IPS-20b (cell line): ENCODE results near the gene USP21.

ENCODE experiments used
- H3K27ac ChIP-seq: one replicate; pipeline ENCODE4 v1.5.1; 2013; ENCODE audit warnings: low read length
- H3K27me3 ChIP-seq: 2 replicates; pipeline ENCODE4 v1.6.1; 2013; ENCODE audit warnings: mild to moderate bottlenecking, low read length, inconsistent platforms; ENCODE audit not compliant: insufficient read depth
- H3K36me3 ChIP-seq: 2 replicates; pipeline ENCODE4 v1.6.1; 2013; ENCODE audit warnings: low read depth, mild to moderate bottlenecking, inconsistent platforms, low read length, moderate library complexity; ENCODE audit not compliant: insufficient read depth
- H3K4me1 ChIP-seq: 2 replicates; pipeline ENCODE4 v1.6.1; 2013; ENCODE audit warnings: mild to moderate bottlenecking, control low read depth, inconsistent platforms, low read length, moderate library complexity; ENCODE audit not compliant: insufficient read depth
- H3K4me3 ChIP-seq: 2 replicates; pipeline ENCODE4 v1.5.1; 2013; ENCODE audit warnings: mild to moderate bottlenecking, low read length, inconsistent platforms
- H3K9ac ChIP-seq: 2 replicates; pipeline ENCODE4 v1.6.1; 2013; ENCODE audit warnings: low read depth, mild to moderate bottlenecking, inconsistent platforms, low read length, moderate library complexity
- H3K9me3 ChIP-seq: 2 replicates; pipeline ENCODE4 v1.6.1; 2013; ENCODE audit warnings: mild to moderate bottlenecking, low read depth, low read length, inconsistent platforms; ENCODE audit not compliant: insufficient read depth

USP21 gene

GRCh38 chr1:161162052-161162451, 2.8 kb downstream of the USP21 start:
- H3K36me3 ChIP-seq = peaks cover 52% of the 10 kb centered on the region
- H3K9me3 ChIP-seq = no peaks in the 10 kb centered on the region
- H3K4me3 ChIP-seq = no peak overlapping the region
- H3K4me1 ChIP-seq = no peaks in the 10 kb centered on the region
- no peak overlapping the region for H3K9ac ChIP-seq
- H3K27me3 ChIP-seq = no peaks in the 10 kb centered on the region
- H3K27ac ChIP-seq = no peak overlapping the region

GRCh38 chr1:161162806-161163205, 3.5 kb downstream of the USP21 start:
- Histone ChIP-seq H3K36me3 (peaks cover 45% of the 10 kb centered on the region), H3K9me3 (no peaks in the 10 kb centered on the region), H3K27me3 (no peaks in the 10 kb centered on the region), H3K4me3 (no peak overlapping the region), H3K9ac (no peak overlapping the region), H3K27ac (no peak overlapping the region), H3K4me1 (no peaks in the 10 kb centered on the region)

GRCh38 chr1:161163793-161164192, 4.5 kb downstream of the USP21 start:
- Histone ChIP-seq H3K27me3 (no peaks in the 10 kb centered on the region), H3K9me3 (no peaks in the 10 kb centered on the region), H3K36me3 (peaks cover 36% of the 10 kb centered on the region), H3K9ac (no peak overlapping the region), H3K4me1 (no peaks in the 10 kb centered on the region), H3K4me3 (no peak overlapping the region), H3K27ac (no peak overlapping the region)

GRCh38 chr1:161164901-161165610, 5.8 kb downstream of the USP21 start:
- no peaks in the 10 kb centered on the region for H3K27me3 ChIP-seq
- H3K4me3 ChIP-seq = peak overlapping the region; percentile 91
- no peak overlapping the region for H3K27ac ChIP-seq
- peaks cover 47% of the 10 kb centered on the region for H3K36me3 ChIP-seq
- H3K4me1 ChIP-seq = no peaks in the 10 kb centered on the region
- peak overlapping the region; percentile 71; the same call in 1 of the 2 replicates for H3K9ac ChIP-seq
- H3K9me3 ChIP-seq = no peaks in the 10 kb centered on the region

GRCh38 chr1:161165742-161166668, 6.7 kb downstream of the USP21 start, which contains the start of gene PPOX:
Gene PPOX, plus strand, starts transcription at chr1:161166426. Its CDS starts 422 bp downstream, at chr1:161166848.
- H3K4me3 ChIP-seq = peak within 1 kb of the TSS; percentile 91
- H3K36me3 ChIP-seq = peaks cover 56% of the 10 kb centered on the region
- no peaks in the 10 kb centered on the region for H3K27me3 ChIP-seq
- H3K27ac ChIP-seq = no peak within 1 kb of the TSS
- peak within 1 kb of the TSS; percentile 89 for H3K9ac ChIP-seq
- no peaks in the 10 kb centered on the region for H3K9me3 ChIP-seq
- no peaks in the 10 kb centered on the region for H3K4me1 ChIP-seq

- Histone ChIP-seq H3K4me1 (no peaks in the 10 kb centered on the region), H3K9me3 (no peaks in the 10 kb centered on the region), H3K27me3 (no peaks in the 10 kb centered on the region), H3K4me3 (peak overlapping the region; percentile 91), H3K36me3 (peaks cover 62% of the 10 kb centered on the region), H3K9ac (peak overlapping the region; percentile 89), H3K27ac (no peak overlapping the region)
Measured at GRCh38 chr1:161166669-161167548, 7.6 kb downstream of the USP21 start.

GRCh38 chr1:161168906-161169305, 9.6 kb downstream of the USP21 start:
- Histone ChIP-seq H3K27ac (no peak overlapping the region), H3K9me3 (no peaks in the 10 kb centered on the region), H3K4me3 (no peak overlapping the region), H3K4me1 (no peaks in the 10 kb centered on the region), H3K27me3 (no peaks in the 10 kb centered on the region), H3K9ac (no peak overlapping the region), H3K36me3 (peaks cover 61% of the 10 kb centered on the region)

- Histone ChIP-seq H3K9me3 (no peaks in the 10 kb centered on the region), H3K27me3 (no peaks in the 10 kb centered on the region), H3K4me3 (no peak overlapping the region), H3K36me3 (peaks cover 63% of the 10 kb centered on the region), H3K9ac (no peak overlapping the region), H3K27ac (no peak overlapping the region), H3K4me1 (no peaks in the 10 kb centered on the region)
Measured at GRCh38 chr1:161171191-161171590, 11.9 kb downstream of the USP21 start.

GRCh38 chr1:161171696-161172095, 12.4 kb downstream of the USP21 start:
- no peak overlapping the region for H3K27ac ChIP-seq

GRCh38 chr1:161172349-161172748, 13.0 kb downstream of the USP21 start:
- Histone ChIP-seq H3K9me3 (no peaks in the 10 kb centered on the region), H3K27ac (no peak overlapping the region), H3K4me3 (no peak overlapping the region), H3K36me3 (peaks cover 63% of the 10 kb centered on the region), H3K27me3 (no peaks in the 10 kb centered on the region), H3K4me1 (no peaks in the 10 kb centered on the region), H3K9ac (no peak overlapping the region)

More at GRCh38 chr1:161171696-161172095, 12.4 kb downstream of the USP21 start:
- Histone ChIP-seq H3K36me3 (peaks cover 63% of the 10 kb centered on the region), H3K9me3 (no peaks in the 10 kb centered on the region), H3K4me1 (no peaks in the 10 kb centered on the region), H3K4me3 (no peak overlapping the region), H3K27me3 (no peaks in the 10 kb centered on the region), H3K9ac (no peak overlapping the region)

- Histone ChIP-seq H3K4me1 (peaks cover under 1% of the 10 kb centered on the region; the same call in 1 of the 2 replicates), H3K9me3 (no peaks in the 10 kb centered on the region), H3K4me3 (no peak overlapping the region), H3K27me3 (no peaks in the 10 kb centered on the region), H3K36me3 (peaks cover 63% of the 10 kb centered on the region), H3K9ac (no peak overlapping the region), H3K27ac (no peak overlapping the region)
Measured at GRCh38 chr1:161172776-161173376, 13.6 kb downstream of the USP21 start.
